Right lobe of liver (tissue), 4 donors: Measurements from ENCODE around the gene ZEB1.

Experiments used
- CTCF ChIP-seq, 4 donors: fragments of 200-600 bp in 3 of 4; fragments of 450-650 bp in 1 of 4; IDR thresholded peaks; one replicate each; pipeline versions ENCODE4 v1.5.1 to v1.8.0; 2016 to 2022; ENCODE audit warnings: antibody characterized with exemption in 4 of 4, mild to moderate bottlenecking in 2 of 4
- POLR2A ChIP-seq: fragments of 450-650 bp; IDR thresholded peaks from one replicate; pipeline ENCODE4 v1.6.1; 2017; ENCODE audit warnings: antibody characterized with exemption, mild to moderate bottlenecking
- donor health status: DM: no; HTN: no; CAD: no.
- donor health status: DM: no; HTN: no; CAD: no.
- donor health status: DM: no; HTN: yes; CAD: no.

- TF ChIP-seq CTCF (IDR thresholded peaks at IDR 0.05) = no peak
- TF ChIP-seq POLR2A = no peak
These were observed 189.9 kb downstream of the ZEB1 start for GRCh38 chr10:31508882-31509281.
